HG03280 (cell line): ENCODE data around the gene PAIP2B.
"Not testable (repeated sequence)": the region's sequence is repeated elsewhere in the genome, so short reads cannot be mapped to it uniquely, and the experiment has no call there.

Experiments
- ATAC-seq: cut with Tn5 transposase; IDR thresholded peaks from one replicate; pipeline ENCODE4 v1.9.1; 2021; ENCODE audit warnings: mild to moderate bottlenecking, moderate library complexity; ENCODE audit not compliant: unreplicated experiment

Gene PAIP2B

GRCh38 chr2:71220743-71221142 is 6.2 kb downstream of the PAIP2B start:
- ATAC-seq: no peak

- no peak for ATAC-seq
These were observed 10.4 kb downstream of the PAIP2B start for GRCh38 chr2:71216501-71216900.

- no peak for ATAC-seq
These were observed 11.5 kb downstream of the PAIP2B start for GRCh38 chr2:71215447-71215846.

- no peak for ATAC-seq
These were observed 14.6 kb downstream of the PAIP2B start for GRCh38 chr2:71212336-71212735.

GRCh38 chr2:71210292-71210691 is 16.6 kb downstream of the PAIP2B start:
- ATAC-seq: no peak

- ATAC-seq: no peak
These were observed 18.1 kb downstream of the PAIP2B start for GRCh38 chr2:71208756-71209155.

- no peak for ATAC-seq
These were observed 19.3 kb downstream of the PAIP2B start for GRCh38 chr2:71207601-71208000.

- no peak for ATAC-seq
These were observed 20.6 kb downstream of the PAIP2B start for GRCh38 chr2:71206271-71206670.

- no peak for ATAC-seq
These were observed 35.3 kb downstream of the PAIP2B start for GRCh38 chr2:71191570-71191943.

- ATAC-seq: no peak
These were observed 36.0 kb downstream of the PAIP2B start for GRCh38 chr2:71190656-71191569.

GRCh38 chr2:71187589-71187988 is 39.3 kb downstream of the PAIP2B start:
- no peak for ATAC-seq

GRCh38 chr2:71186973-71187372 is 39.9 kb downstream of the PAIP2B start:
- no peak for ATAC-seq

GRCh38 chr2:71183306-71184115 is 43.4 kb downstream of the PAIP2B start:
- ATAC-seq: not testable (repeated sequence)

- no peak for ATAC-seq
These were observed 45.6 kb downstream of the PAIP2B start for GRCh38 chr2:71181316-71181715.

GRCh38 chr2:71178836-71179235 is 48.1 kb downstream of the PAIP2B start:
- not testable (repeated sequence) for ATAC-seq

- ATAC-seq: no peak
These were observed 52.7 kb downstream of the PAIP2B start for GRCh38 chr2:71174207-71174606.

GRCh38 chr2:71173096-71173495 is 53.8 kb downstream of the PAIP2B start:
- no peak for ATAC-seq

- ATAC-seq: no peak
These were observed 60.1 kb downstream of the PAIP2B start for GRCh38 chr2:71166812-71167211.

- ATAC-seq: no peak
These were observed 69.6 kb downstream of the PAIP2B start for GRCh38 chr2:71157124-71157793.

GRCh38 chr2:71156573-71156972 is 70.3 kb downstream of the PAIP2B start:
- ATAC-seq: no peak

GRCh38 chr2:71155846-71156245 is 71.1 kb downstream of the PAIP2B start:
- no peak for ATAC-seq
